ENCODE results near the gene TTLL10.
"Not testable (repeated sequence)": the region's sequence is repeated elsewhere in the genome, so short reads cannot be mapped to it uniquely, and the experiment has no call there.

TTLL10 gene

DNA sequence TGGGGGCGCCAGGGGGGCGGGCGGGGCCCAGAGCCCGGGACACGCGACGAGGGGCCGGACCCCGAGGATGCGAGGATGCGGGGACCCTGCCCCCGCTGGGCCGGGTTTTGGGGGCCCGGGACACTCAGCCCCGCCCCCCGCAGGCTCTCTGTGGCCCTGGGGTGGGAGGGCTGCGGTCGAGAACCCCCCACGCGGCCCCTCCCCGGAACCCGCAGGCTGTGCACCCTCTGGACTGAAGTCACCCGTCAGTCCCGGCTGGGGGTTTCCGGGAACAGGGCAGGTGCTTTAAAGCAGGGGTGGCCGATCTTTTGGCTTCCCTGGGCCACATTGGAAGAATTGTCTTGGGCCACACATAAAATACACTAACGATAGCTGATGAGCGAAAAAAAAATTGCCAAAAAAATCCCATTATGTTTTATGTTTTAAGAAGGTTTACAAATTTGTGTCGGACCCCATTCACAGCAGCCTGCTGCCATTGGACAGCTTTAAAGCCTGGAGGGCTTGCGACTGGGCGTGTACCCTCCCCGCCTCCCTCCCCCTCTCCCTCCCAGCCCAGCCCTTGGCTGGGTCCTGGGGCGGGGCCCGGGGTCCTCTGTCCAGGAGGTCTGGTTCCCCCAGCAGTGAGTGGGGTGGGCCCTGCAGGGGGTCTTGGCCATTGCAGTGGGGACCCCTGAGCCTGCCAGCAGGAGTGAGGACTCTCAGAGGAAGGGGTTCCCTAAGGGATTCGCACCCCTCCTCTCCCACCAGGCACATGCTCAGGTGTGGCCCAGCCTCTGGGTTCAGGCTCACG is 36.2 kb upstream of the TTLL10 start:
- no peak overlapping the region for H3K4me3 ChIP-seq (replicated peaks; ENCODE audit: insufficient read depth, low read length)
- peak in 1 of 2 experiments; percentile 12 for DNase-seq (ENCODE audit: low read depth in 1 of 2, low spot score in 1 of 2)
- no peak overlapping the region for H3K27ac ChIP-seq (replicated peaks)
- TF ChIP-seq, protein P1, sequence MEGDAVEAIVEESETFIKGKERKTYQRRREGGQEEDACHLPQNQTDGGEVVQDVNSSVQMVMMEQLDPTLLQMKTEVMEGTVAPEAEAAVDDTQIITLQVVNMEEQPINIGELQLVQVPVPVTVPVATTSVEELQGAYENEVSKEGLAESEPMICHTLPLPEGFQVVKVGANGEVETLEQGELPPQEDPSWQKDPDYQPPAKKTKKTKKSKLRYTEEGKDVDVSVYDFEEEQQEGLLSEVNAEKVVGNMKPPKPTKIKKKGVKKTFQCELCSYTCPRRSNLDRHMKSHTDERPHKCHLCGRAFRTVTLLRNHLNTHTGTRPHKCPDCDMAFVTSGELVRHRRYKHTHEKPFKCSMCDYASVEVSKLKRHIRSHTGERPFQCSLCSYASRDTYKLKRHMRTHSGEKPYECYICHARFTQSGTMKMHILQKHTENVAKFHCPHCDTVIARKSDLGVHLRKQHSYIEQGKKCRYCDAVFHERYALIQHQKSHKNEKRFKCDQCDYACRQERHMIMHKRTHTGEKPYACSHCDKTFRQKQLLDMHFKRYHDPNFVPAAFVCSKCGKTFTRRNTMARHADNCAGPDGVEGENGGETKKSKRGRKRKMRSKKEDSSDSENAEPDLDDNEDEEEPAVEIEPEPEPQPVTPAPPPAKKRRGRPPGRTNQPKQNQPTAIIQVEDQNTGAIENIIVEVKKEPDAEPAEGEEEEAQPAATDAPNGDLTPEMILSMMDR (IDR thresholded peaks at IDR 0.05; ENCODE audit: insufficient read depth, low read length): no peak
- TF ChIP-seq GABPA (IDR thresholded peaks at IDR 0.05; ENCODE audit: low read depth) (no peak), POLR2AphosphoS5 (IDR thresholded peaks at IDR 0.05; ENCODE audit: low read depth) (no peak), SPI1 (IDR thresholded peaks at IDR 0.05; ENCODE audit: borderline replicate concordance, low read depth) (no peak)
- TF ChIP-seq, protein P2, sequence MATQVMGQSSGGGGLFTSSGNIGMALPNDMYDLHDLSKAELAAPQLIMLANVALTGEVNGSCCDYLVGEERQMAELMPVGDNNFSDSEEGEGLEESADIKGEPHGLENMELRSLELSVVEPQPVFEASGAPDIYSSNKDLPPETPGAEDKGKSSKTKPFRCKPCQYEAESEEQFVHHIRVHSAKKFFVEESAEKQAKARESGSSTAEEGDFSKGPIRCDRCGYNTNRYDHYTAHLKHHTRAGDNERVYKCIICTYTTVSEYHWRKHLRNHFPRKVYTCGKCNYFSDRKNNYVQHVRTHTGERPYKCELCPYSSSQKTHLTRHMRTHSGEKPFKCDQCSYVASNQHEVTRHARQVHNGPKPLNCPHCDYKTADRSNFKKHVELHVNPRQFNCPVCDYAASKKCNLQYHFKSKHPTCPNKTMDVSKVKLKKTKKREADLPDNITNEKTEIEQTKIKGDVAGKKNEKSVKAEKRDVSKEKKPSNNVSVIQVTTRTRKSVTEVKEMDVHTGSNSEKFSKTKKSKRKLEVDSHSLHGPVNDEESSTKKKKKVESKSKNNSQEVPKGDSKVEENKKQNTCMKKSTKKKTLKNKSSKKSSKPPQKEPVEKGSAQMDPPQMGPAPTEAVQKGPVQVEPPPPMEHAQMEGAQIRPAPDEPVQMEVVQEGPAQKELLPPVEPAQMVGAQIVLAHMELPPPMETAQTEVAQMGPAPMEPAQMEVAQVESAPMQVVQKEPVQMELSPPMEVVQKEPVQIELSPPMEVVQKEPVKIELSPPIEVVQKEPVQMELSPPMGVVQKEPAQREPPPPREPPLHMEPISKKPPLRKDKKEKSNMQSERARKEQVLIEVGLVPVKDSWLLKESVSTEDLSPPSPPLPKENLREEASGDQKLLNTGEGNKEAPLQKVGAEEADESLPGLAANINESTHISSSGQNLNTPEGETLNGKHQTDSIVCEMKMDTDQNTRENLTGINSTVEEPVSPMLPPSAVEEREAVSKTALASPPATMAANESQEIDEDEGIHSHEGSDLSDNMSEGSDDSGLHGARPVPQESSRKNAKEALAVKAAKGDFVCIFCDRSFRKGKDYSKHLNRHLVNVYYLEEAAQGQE (IDR thresholded peaks at IDR 0.05; ENCODE audit: insufficient replicate concordance, low read depth): no peak
- H3K27me3 ChIP-seq (ENCODE audit: insufficient read depth, poor library complexity, severe bottlenecking): peaks cover 6% of the 10 kb centered on the region

DNA sequence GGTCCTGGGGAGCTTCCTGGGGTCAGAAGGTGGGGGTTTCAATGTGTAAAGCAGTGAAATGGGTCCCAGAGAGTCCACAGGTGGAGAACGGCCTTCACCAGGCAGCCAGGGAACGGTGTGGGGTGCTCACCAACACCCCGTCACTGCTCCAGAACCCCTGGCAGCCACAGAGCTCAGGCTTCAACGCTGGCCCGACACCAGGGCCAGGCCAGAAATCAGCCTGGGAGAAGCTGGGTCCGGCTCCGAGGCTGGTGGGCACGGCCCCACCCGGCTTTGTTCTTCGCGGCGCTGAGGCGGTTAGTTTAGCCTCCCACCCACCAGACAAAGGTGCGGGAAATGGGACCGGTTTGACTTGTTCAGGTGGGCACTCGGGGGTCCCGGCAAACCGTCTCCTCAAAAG is 33.0 kb upstream of the TTLL10 start:
- Histone ChIP-seq H3K27ac (replicated peaks) (no peak overlapping the region), H3K4me3 (replicated peaks; ENCODE audit: insufficient read depth, low read length) (no peak overlapping the region), H3K27me3 (ENCODE audit: insufficient read depth, poor library complexity, severe bottlenecking) (peaks cover 6% of the 10 kb centered on the region)
- no peak for DNase-seq (ENCODE audit: low read depth in 1 of 2, low spot score in 1 of 2)
- no peak for TF ChIP-seq SPI1 (IDR thresholded peaks at IDR 0.05; ENCODE audit: borderline replicate concordance, low read depth)
- TF ChIP-seq GABPA (IDR thresholded peaks at IDR 0.05; ENCODE audit: low read depth): no peak

DNA sequence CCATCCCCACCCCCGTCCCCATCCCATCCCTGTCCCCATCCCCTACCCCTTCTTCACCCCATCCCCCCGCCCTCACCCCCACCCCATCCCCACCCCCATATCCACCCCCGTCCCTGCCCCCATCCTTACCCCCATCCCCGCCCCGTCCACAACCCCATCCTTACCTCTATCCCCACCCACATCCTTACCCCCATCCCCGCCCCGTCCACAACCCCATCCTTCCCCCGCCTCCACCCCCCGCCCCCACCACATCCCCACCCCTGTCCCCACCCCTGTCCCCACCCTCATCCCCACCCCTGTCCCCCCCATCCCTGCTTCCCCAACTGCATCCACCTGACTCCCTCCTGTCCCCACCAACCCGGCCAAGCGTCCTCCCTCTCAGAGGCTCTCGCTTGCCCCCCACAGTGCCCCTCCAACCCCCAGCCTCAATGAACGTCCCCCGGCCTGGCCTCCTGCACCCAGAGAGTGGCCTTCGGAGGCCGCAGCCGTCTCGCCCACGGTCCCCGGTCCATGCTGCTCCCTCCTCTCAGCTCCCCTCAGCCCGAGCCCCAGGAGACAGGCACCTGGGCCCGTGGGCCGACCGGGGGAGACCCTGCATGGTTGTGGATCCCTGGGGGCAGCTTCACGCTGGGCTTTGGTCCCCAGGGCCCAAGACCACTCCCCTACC is 32.3 kb upstream of the TTLL10 start:
- TF ChIP-seq GABPA (IDR thresholded peaks at IDR 0.05; ENCODE audit: low read depth) (no peak), SPI1 (IDR thresholded peaks at IDR 0.05; ENCODE audit: borderline replicate concordance, low read depth) (no peak), POLR2AphosphoS5 (IDR thresholded peaks at IDR 0.05; ENCODE audit: low read depth) (no peak)
- TF ChIP-seq, protein P2 (IDR thresholded peaks at IDR 0.05; ENCODE audit: insufficient replicate concordance, low read depth): no peak
- TF ChIP-seq, protein P1 (IDR thresholded peaks at IDR 0.05; ENCODE audit: insufficient read depth, low read length): no peak
- Histone ChIP-seq H3K4me3 (replicated peaks; ENCODE audit: insufficient read depth, low read length) (no peak overlapping the region), H3K27me3 (ENCODE audit: insufficient read depth, poor library complexity, severe bottlenecking) (peaks cover 6% of the 10 kb centered on the region), H3K27ac (replicated peaks) (no peak overlapping the region)
- no peak for DNase-seq (ENCODE audit: low read depth in 1 of 2, low spot score in 1 of 2)

DNA sequence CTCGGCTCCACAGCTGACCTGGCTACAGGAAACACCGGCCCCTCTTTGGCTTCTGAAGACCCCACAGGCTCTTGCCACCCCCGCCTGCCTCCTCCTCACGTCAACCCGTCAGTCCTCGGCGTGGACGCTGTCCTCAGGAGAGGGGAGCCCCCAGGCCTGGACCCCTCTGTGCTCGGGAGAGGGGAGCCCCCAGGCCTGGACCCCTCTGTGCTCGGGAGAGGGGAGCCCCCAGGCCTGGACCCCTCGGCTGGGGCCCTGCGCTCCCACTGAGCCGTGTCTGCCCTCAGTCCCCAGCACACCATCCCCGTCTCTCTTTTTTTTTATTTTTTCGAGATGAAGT is 31.8 kb upstream of the TTLL10 start:
- H3K27ac ChIP-seq (replicated peaks): no peak overlapping the region
- H3K4me3 ChIP-seq (replicated peaks; ENCODE audit: insufficient read depth, low read length): no peak overlapping the region
- no peak for DNase-seq (ENCODE audit: low read depth in 1 of 2, low spot score in 1 of 2)
- TF ChIP-seq, protein P1 (IDR thresholded peaks at IDR 0.05; ENCODE audit: insufficient read depth, low read length): no peak
- no peak for TF ChIP-seq POLR2AphosphoS5 (IDR thresholded peaks at IDR 0.05; ENCODE audit: low read depth)
- H3K27me3 ChIP-seq (ENCODE audit: insufficient read depth, poor library complexity, severe bottlenecking): peaks cover 6% of the 10 kb centered on the region

DNA sequence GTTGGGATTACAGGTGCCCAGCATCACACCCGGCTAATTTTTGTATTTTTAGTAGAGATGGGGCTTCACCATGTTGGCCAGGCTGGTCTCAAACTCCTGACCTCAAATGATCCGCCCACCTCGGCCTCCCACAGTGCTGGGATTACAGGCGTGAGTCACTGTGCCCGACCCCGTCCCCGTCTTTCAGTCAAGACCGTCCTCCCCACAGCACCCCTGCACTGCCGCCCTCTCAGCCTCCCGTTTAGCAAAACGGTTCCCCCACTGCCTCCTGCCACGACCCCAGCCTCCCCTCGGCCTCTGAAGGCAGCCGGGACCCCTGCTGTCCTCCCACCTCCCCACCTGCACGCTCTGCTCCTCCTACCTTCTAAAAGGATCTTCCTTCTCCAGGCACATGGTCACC is 31.3 kb upstream of the TTLL10 start:
- not testable (repeated sequence) for DNase-seq (ENCODE audit: low read depth in 1 of 2, low spot score in 1 of 2); H3K27ac ChIP-seq (replicated peaks); H3K27me3 ChIP-seq (ENCODE audit: insufficient read depth, poor library complexity, severe bottlenecking)

More for the DNA sequence above, 31.3 kb upstream of the TTLL10 start:
- not testable (repeated sequence) for H3K4me3 ChIP-seq (replicated peaks; ENCODE audit: insufficient read depth, low read length)

Measured in HL-60 (cell line).